Ramos (cell line): ENCODE data around the gene CHAF1B.
"Not testable (repeated sequence)": the region's sequence is repeated elsewhere in the genome, so short reads cannot be mapped to it uniquely, and the experiment has no call there.

Experiments used
- in situ Hi-C: fragments of 300-500 bp; cut with MboI; formaldehyde crosslinking; loops from one replicate; pipeline ENCODE4 v1.14.3; 2022; ENCODE audit warnings: low sequenced_read_pairs; ENCODE audit not compliant: unreplicated experiment

CHAF1B gene

GRCh38 chr21:36385233-36386030, at the start of gene CHAF1B:
Gene CHAF1B, plus strand, starts transcription at chr21:36385392. Its CDS starts 745 bp downstream, at chr21:36386137.
- in situ Hi-C loops = no loop called here

DNA sequence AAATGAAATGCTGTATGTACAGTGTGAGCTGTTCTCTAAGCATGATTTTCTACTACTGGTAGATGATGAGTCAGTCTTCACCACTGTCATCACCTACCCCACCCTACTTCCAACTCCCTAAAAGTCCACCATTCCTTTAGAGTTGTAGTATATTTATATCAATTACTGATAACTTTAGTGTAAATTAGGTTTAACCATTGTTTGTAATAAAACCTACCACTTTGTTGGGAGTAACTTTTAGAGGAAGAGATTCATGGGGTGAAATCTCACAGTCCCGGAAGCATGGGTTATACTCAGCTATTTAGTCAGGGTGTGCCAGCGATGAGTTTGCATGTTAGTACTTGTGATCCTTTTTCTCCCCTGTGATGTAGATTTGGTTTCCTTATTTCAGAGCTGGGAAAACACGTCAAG, 48.1 kb upstream of the CHAF1B start:
- in situ Hi-C loops = loop anchor here (5.0 kb wide), 1 partner anchor 190 kb away; no protein-coding TSS in a partner anchor

DNA sequence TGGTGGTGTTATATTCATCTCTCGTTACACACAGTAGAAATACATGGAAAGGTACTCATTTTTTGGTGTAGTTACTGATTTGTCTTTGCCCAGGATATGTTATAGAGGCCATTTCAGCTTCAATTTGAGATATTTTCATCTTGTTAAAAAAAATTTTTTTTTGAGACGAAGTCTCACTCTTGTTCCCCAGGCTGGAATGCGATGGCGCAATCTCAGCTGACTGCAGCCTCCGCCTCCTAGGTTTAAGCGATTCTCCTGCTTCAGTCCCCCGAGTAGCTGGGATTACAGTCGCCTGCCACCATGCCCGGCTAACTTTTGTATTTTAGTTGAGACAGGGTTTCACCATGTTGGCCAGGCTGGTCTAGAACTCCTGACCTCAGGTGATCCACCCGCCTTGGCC, 46.2 kb upstream of the CHAF1B start:
- in situ Hi-C loops = loop anchor here (5.0 kb wide), 1 partner anchor 192 kb away; no protein-coding TSS in a partner anchor

- in situ Hi-C loops = not testable (repeated sequence)
These were observed 42.6 kb upstream of the CHAF1B start for GRCh38 chr21:36342581-36342980.

GRCh38 chr21:36344931-36345330, 40.3 kb upstream of the CHAF1B start:
- in situ Hi-C loops = no loop called here

DNA sequence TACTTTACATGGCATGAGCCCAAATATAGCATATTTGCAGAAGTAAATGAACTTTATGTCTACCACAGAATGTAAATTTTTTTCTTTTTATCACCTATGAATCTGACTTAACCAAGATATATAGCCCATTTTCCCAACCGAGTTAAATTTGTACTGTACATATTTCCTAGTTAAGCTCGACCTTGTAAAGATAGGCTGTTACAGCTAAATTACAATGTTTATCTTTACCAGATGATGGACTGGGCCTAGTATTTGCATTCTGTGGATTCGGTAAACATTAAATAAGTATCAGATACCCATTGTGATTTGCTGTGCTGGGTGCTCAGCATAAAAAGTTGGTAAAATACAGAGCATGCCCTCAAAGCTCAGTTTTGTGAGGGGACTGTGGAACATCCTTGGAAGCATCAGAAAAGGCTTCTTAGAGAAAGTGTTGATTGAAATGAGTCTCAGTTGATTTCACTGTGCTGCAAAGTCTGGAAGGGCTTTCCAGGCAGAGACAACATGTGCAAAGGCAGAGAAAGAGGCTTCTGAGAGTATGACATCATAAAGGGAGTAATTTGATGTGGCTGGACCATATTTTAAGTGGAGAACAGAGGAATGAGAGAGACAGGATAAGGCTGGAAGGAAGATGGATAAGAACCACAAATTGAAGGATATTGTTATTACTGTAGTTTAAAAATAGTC, 37.8 kb upstream of the CHAF1B start:
- in situ Hi-C loops = no loop called here

- in situ Hi-C loops = no loop called here
These were observed 37.2 kb upstream of the CHAF1B start for GRCh38 chr21:36347962-36348328.

DNA sequence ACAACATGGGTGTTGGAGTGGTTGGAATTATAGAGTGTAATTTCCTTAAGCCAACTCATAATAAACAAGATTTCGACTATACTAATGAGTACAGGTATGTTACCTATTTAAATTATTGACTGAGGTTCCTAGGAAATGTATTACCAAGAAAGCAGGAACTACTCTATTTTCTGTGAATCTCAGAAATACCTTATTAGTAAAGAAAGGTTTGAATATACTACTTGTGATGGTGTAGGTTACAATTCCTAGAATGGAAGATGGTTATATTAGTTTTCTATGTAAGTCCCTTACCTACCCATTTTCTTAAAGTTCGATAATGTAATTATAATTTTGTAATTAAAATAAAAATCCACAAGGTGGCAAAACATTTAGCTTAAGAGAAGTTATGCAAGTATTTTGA, 35.9 kb upstream of the CHAF1B start:
- in situ Hi-C loops = no loop called here

DNA sequence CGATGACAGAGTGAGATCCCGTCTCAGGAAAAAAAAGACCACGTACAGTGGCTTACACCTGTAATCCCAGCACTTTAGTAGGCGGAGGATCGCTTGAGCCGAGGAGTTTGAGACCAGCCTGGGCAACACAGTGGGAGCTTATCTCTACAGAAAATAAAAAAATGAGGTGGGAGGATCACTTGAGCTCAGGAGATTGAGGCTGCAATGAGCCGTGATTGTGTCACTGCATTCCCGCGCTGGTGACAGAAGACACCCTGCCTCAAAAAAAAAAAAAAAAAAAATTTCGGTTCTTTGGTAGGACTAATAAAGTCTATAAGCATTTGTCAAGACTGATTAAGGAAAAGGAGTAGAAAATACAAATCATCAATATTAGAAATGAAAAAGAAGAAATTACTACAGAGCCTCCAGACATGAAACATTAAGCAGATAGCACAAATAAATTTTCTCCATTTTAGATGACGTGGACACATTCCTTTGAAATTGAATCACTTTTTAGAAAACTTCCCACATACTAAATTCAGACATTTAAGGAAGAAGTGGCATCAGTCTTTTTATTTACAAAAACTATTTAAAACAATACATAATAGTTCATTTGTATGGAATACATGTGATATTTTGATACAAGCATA, 34.8 kb upstream of the CHAF1B start:
- in situ Hi-C loops = no loop called here

GRCh38 chr21:36354918-36355680, 30.1 kb upstream of the CHAF1B start:
- in situ Hi-C loops = no loop called here

- in situ Hi-C loops = no loop called here
These were observed 29.3 kb upstream of the CHAF1B start for GRCh38 chr21:36355868-36356267.

DNA sequence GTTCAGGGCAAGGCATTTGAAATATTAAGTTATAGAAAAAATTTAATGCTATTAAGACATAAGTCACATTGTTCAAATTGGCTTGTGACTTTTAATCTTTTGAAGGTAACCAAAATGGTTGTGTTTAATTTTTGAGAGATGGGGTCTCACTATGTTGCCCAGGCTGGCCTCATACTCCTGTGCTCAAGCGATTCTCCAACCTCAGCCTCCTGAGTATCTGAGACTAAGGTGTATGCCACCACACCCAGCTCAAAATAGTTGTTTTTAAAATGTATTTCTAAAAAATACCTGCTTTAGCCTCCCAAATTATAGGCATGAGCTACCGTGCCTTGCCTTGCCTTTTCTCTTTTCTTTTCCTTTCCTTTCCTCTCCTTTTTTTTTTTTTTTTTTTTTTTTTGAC, 26.0 kb upstream of the CHAF1B start:
- in situ Hi-C loops = no loop called here

GRCh38 chr21:36369064-36369685, 16.0 kb upstream of the CHAF1B start:
- in situ Hi-C loops = no loop called here

GRCh38 chr21:36375994-36376393, 9.2 kb upstream of the CHAF1B start:
- in situ Hi-C loops = no loop called here

GRCh38 chr21:36377391-36377842, 7.8 kb upstream of the CHAF1B start:
- in situ Hi-C loops = no loop called here

DNA sequence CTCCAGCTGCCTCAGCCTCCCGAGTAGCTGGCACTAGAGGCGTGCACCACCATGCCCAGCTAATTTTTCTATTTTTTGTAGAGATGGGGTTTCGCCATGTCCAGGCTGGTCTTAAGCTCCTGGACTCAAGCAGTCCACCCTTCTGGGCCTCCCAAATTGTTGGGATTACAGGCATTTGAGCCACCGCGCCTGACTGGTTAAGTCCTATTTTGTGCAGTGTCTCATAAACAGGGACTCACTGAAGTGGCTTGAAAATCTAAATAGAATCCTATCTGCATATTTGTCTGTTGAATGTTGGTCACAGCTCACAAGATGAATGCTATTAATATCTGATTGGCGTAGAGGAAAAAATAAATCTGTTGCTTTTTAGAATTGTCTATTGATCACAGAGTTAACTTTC, 5.9 kb upstream of the CHAF1B start:
- in situ Hi-C loops = no loop called here

- in situ Hi-C loops = no loop called here
These were observed 3.2 kb upstream of the CHAF1B start for GRCh38 chr21:36381841-36382589.

DNA sequence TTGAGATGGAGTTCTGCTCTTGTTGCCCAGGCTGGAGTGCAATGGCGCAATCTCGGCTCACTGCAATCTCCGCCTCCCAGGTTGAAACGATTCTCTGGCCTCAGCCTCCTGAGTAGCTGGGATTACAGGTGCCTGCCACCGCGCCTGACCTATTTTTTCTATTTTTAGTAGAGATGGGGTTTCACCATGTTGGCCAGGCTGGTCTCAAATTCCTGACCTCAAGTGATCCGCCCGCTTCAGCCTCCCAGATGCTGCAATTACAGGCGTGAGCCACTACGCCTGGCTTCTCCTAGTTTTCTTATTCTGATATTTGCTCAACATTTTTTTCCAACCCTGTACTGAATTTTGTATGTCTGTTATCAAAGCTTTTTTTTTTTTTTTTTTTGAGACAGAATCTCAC, 2.5 kb upstream of the CHAF1B start:
- in situ Hi-C loops = not testable (repeated sequence)

- in situ Hi-C loops = no loop called here
These were observed 333 bp upstream of the CHAF1B start for GRCh38 chr21:36384885-36385232.
